GM12878 (cell line): ENCODE data around the gene GRB10. TPM values are rescaled to one million over a fixed set of nuclear protein-coding genes. Genes with fewer than 3 reads are reported as not detected.

ENCODE experiments used
- ATAC-seq: fragments of 200-7000 bp; cut with Tn5 transposase; 3 replicates; pipeline ENCODE4 v1.9.1; 2020; ENCODE audit warnings: mild to moderate bottlenecking, moderate library complexity
- BruUV-seq: library from RNA; stranded (reverse); fragments of 400-500 nt; replicated peaks from 2 replicates; lab custom pipeline; 2021; lab: Mats Ljungman, UMichigan
- CTCF ChIA-PET: fragments of 300-600 bp; sonication (Branson Sonifier 250); formaldehyde crosslinking; extraction: SDS; loops from one replicate; lab custom pipeline; 2021; ENCODE audit warnings: inconsistent platforms; lab: Yijun Ruan, JAX
- POLR2A ChIA-PET: fragments of 350-600 bp; formaldehyde crosslinking; extraction: SDS; loops from one replicate; lab custom pipeline; 2021; ENCODE audit warnings: inconsistent platforms; lab: Charles Lee
- RAD21 ChIA-PET: fragments of 300-600 bp; sonication (Branson Sonifier 250); formaldehyde crosslinking; loops from one replicate; lab custom pipeline; 2023; ENCODE audit warnings: antibody characterized with exemption; ENCODE audit not compliant: unreplicated experiment; lab: Charles Lee
- SMC1A ChIA-PET: fragments of 300-600 bp; sonication (Branson Sonifier 250); formaldehyde crosslinking; loops from one replicate; lab custom pipeline; 2023; ENCODE audit not compliant: unreplicated experiment, uncharacterized antibody; lab: Charles Lee
- DNase-seq: peaks from one replicate; pipeline ENCODE4 v3.0.0-alpha.2; 2011; ENCODE audit warnings: low read depth, low spot score
- FAIRE-seq: peaks from 3 replicates; lab custom pipeline; 2011; peaks lifted over from hg19 to GRCh38; lab: Jason Lieb, UNC
- H2AFZ ChIP-seq: 2 replicates; pipeline ENCODE4 v1.6.0; 2011; ENCODE audit warnings: low read depth, low read length, control low read depth; ENCODE audit not compliant: control insufficient read depth
- H3K27ac ChIP-seq: 2 replicates; pipeline ENCODE4 v1.5.1; 2011; ENCODE audit warnings: control low read depth; ENCODE audit not compliant: control insufficient read depth, insufficient read depth
- H3K27me3 ChIP-seq, 2 experiments: replicated peaks in 1 of 2; 2 replicates each; pipeline versions ENCODE4 v1.6.0 to v1.6.1; 2011; ENCODE audit warnings: low read length in 1 of 2; ENCODE audit not compliant: control insufficient read depth in 2 of 2, insufficient read depth in 2 of 2
- H3K36me3 ChIP-seq, 2 experiments: 2 replicates each; pipeline ENCODE4 v1.5.1; 2011; ENCODE audit warnings: low read length in 1 of 2; ENCODE audit not compliant: control insufficient read depth in 2 of 2, insufficient read depth in 2 of 2
- H3K4me1 ChIP-seq: 2 replicates; pipeline ENCODE4 v1.6.1; 2011; ENCODE audit warnings: mild to moderate bottlenecking, low read length, moderate library complexity, mixed read lengths; ENCODE audit not compliant: control insufficient read depth, insufficient read depth
- H3K4me2 ChIP-seq: 2 replicates; pipeline ENCODE4 v1.6.0; 2011; ENCODE audit warnings: control low read depth; ENCODE audit not compliant: control insufficient read depth, insufficient read depth
- H3K4me3 ChIP-seq: fragments of 200-600 bp; sonication (generic); 2 replicates; pipeline ENCODE4 v1.5.1; 2016
- H3K79me2 ChIP-seq: 2 replicates; pipeline ENCODE4 v1.6.0; 2011; ENCODE audit warnings: low read length; ENCODE audit not compliant: control insufficient read depth, insufficient read depth
- H3K9ac ChIP-seq: 2 replicates; pipeline ENCODE4 v1.8.0; 2011; ENCODE audit warnings: low read length, control low read depth, mixed read lengths; ENCODE audit not compliant: control insufficient read depth, insufficient read depth
- H3K9me3 ChIP-seq: replicated peaks from 3 replicates; pipeline ENCODE4 v1.5.1; 2011; ENCODE audit warnings: mild to moderate bottlenecking, low read length; ENCODE audit not compliant: control insufficient read depth, insufficient read depth
- H4K20me1 ChIP-seq: 2 replicates; pipeline ENCODE4 v1.6.0; 2011; ENCODE audit not compliant: control insufficient read depth, insufficient read depth
- ASH2L ChIP-seq: fragments of 300-600, 200-600 bp; sonication (generic); IDR thresholded peaks from 2 replicates; pipeline ENCODE4 v1.6.1; 2017; ENCODE audit warnings: low read depth, mild to moderate bottlenecking, borderline replicate concordance
- ATF3 ChIP-seq: IDR thresholded peaks from 2 replicates; pipeline ENCODE4 v1.6.1; 2011; ENCODE audit warnings: low read depth, mild to moderate bottlenecking, low read length, moderate library complexity, borderline replicate concordance; ENCODE audit errors: extremely low read depth
- E2F8 ChIP-seq: fragments of 450-650 bp; IDR thresholded peaks from 2 replicates; pipeline ENCODE4 v1.6.1; 2018; ENCODE audit warnings: mild to moderate bottlenecking, low read depth, moderate library complexity; ENCODE audit not compliant: partially characterized antibody
- FOXM1 ChIP-seq: IDR thresholded peaks from 2 replicates; pipeline ENCODE4 v1.6.1; 2012; ENCODE audit warnings: low read depth, mild to moderate bottlenecking, inconsistent platforms, low read length, moderate library complexity
- GATAD2B ChIP-seq: fragments of 450-650 bp; conservative IDR thresholded peaks from 2 replicates; pipeline ENCODE4 v1.6.1; 2017; ENCODE audit warnings: low read depth, mild to moderate bottlenecking, moderate library complexity
- HDAC6 ChIP-seq: fragments of 200-600 bp; sonication (generic); IDR thresholded peaks from one replicate; pipeline ENCODE4 v1.8.0; 2017; ENCODE audit warnings: antibody characterized with exemption; ENCODE audit not compliant: unreplicated experiment
- LARP7 ChIP-seq: fragments of 450-650 bp; IDR thresholded peaks from 2 replicates; pipeline ENCODE4 v1.6.1; 2017; ENCODE audit warnings: mild to moderate bottlenecking
- MXI1 ChIP-seq: fragments of 150-350 bp; IDR thresholded peaks from 2 replicates; pipeline ENCODE4 v1.6.1; 2011; ENCODE audit warnings: low read depth, mild to moderate bottlenecking, inconsistent platforms, low read length, improper control_type of control experiment
- NRF1 ChIP-seq: conservative IDR thresholded peaks from 2 replicates; pipeline ENCODE4 v1.6.1; 2011; ENCODE audit warnings: mild to moderate bottlenecking, low read depth, low read length, improper control_type of control experiment
- RB1 ChIP-seq: fragments of 450-650 bp; formaldehyde crosslinking; IDR thresholded peaks from 2 replicates; pipeline ENCODE4 v1.6.1; 2017; ENCODE audit warnings: mild to moderate bottlenecking, borderline replicate concordance
- RCOR1 ChIP-seq: conservative IDR thresholded peaks from 2 replicates; pipeline ENCODE4 v1.6.1; 2012; ENCODE audit warnings: low read depth, low read length, improper control_type of control experiment
- RELA ChIP-seq: fragments of 450-650 bp; IDR thresholded peaks from 2 replicates; pipeline ENCODE4 v1.8.0; 2014; ENCODE audit warnings: borderline replicate concordance; ENCODE audit not compliant: partially characterized antibody
- RELB ChIP-seq: fragments of 450-650 bp; IDR thresholded peaks from 2 replicates; pipeline ENCODE4 v1.6.1; 2017; ENCODE audit warnings: low read depth, mild to moderate bottlenecking, moderate library complexity
- SP1 ChIP-seq: IDR thresholded peaks from one replicate; pipeline ENCODE4 v1.6.1; 2011; ENCODE audit warnings: low read depth, low read length
- TBL1XR1 ChIP-seq: IDR thresholded peaks from 2 replicates; pipeline ENCODE4 v1.6.1; 2012; ENCODE audit warnings: low read depth, low read length, improper control_type of control experiment
- TCF12 ChIP-seq: IDR thresholded peaks from 2 replicates; pipeline ENCODE4 v1.6.1; 2011; ENCODE audit warnings: low read depth, mild to moderate bottlenecking, low read length
- WGBS: methylation state at CpG from one replicate; pipeline ENCODE4 v1.1.6; 2016; ENCODE audit warnings: low lambda C conversion rate; ENCODE audit not compliant: insufficient replicate concordance, insufficient coverage; ENCODE audit errors: missing lambda C conversion rate; 5-methylcytosine and 5-hydroxymethylcytosine counted together
- in situ Hi-C: fragments of 300-500 bp; cut with MboI; formaldehyde crosslinking; loops from 9 replicates; pipeline ENCODE4 v1.14.3; 2018; ENCODE audit warnings: mixed read lengths
- intact Hi-C: fragments of 100-400 bp; cut with micrococcal nuclease; formaldehyde crosslinking; loops from one replicate; pipeline ENCODE4 v1.14.2; 2022; ENCODE audit not compliant: unreplicated experiment
- polyA plus RNA-seq, 11 experiments: library from polyadenylated mRNA; depleted of rRNA in 4 of 11; unstranded in 6 of 11; stranded (reverse) in 5 of 11; fragments of >200 nt; fragmentation: Nextera tagmentation in 4 of 11; fragmentation: Illumina TruSeq in 1 of 11; extraction: Ambion mirVana in 4 of 11; extraction: Trizol in 1 of 11; gene quantifications; 1 replicate in 1 of 11; 2 replicates in 10 of 11; pipeline versions ENCODE4 v1.2.1 to v1.2.3, GENCODE V29; 2011 to 2016; ENCODE audit warnings: inconsistent platforms in 2 of 11, missing spikeins in 2 of 11, low read depth in 1 of 11
- total RNA-seq, 4 experiments: library from RNA; depleted of rRNA in 3 of 4; stranded (reverse); fragments of >200 nt in 3 of 4; fragmentation: Illumina TruSeq in 1 of 4; extraction: Trizol in 1 of 4; gene quantifications; 2 replicates each; pipeline versions ENCODE4 v1.2.1 to v1.2.3, GENCODE V29; 2013 to 2021

The GRB10 gene
- total and polyA plus RNA-seq, 10 of the 15 experiments (the other 5 are each of a cell fraction or from before 2014, with no cell fraction given) = 0.04 to 0.33 TPM; not detected in 8

GRCh38 chr7:50620433-50620832 lies 162.3 kb downstream of the GRB10 start:
- no TSS peak for BruUV-seq
- in situ Hi-C loops = no loop called here

More at GRCh38 chr7:50620433-50620832, 162.3 kb downstream of the GRB10 start:
- ChIA-PET RAD21 (no interaction called here), SMC1A (no interaction called here), CTCF (interaction anchor here (0.6 kb wide), 1 partner anchor 9 kb away, joined by 3 read pairs; no protein-coding TSS in a partner anchor), POLR2A (no interaction called here)
- Histone ChIP-seq H3K27ac (no peak overlapping the region), H3K4me3 (no peak overlapping the region), H3K79me2 (no peaks in the 10 kb centered on the region), H3K36me3 (no peaks in the 10 kb centered on the region), H3K4me1 (no peaks in the 10 kb centered on the region), H3K9me3 (no peaks in the 10 kb centered on the region), H4K20me1 (no peaks in the 10 kb centered on the region), H3K4me2 (no peak overlapping the region), H3K27me3 (peaks cover 0 to 5% of the 10 kb centered on the region in 2 experiments), H3K9ac (no peak overlapping the region), H2AFZ (no peak overlapping the region)
- FAIRE-seq = no peak
- TF ChIP-seq RB1 (no peak), RELA (no peak), ASH2L (no peak), TCF12 (no peak), LARP7 (no peak), TBL1XR1 (no peak), ATF3 (no peak), NRF1 (no peak), E2F8 (no peak), GATAD2B (no peak), SP1 (no peak), RELB (no peak), FOXM1 (no peak), MXI1 (no peak), RCOR1 (no peak), HDAC6 (no peak)
- ATAC-seq = no peak
- WGBS = 29% methylated on average over 11 of the region's 11 CpGs
- no peak for DNase-seq
- intact Hi-C loops = no loop called here
